Stimulated activated CD8-positive, alpha-beta memory T cell treated with anti-CD3 and anti-CD28 coated beads, Interleukin-7, amount 100 ng/mL, for 24 hours (primary cell): ENCODE measurements around the gene CDNF.
A peak's percentile ranks its signal among the peaks of the same experiment; 100 is the strongest.
"Not testable (repeated sequence)": the region's sequence is repeated elsewhere in the genome, so short reads cannot be mapped to it uniquely, and the experiment has no call there.

ENCODE experiments used
- DNase-seq: peaks from one replicate; pipeline ENCODE4 v3.0.0-alpha.2; 2020; ENCODE audit warnings: low read depth

Gene CDNF

GRCh38 chr10:14837757-14838581, at the start of gene CDNF, which contains the start of the genes HSPA14 and MSANTD7:
CDNF (minus strand) TSS chr10:14838037; CDS start chr10:14837946, 91 bp downstream.
HSPA14 (plus strand) TSS chr10:14838306; CDS start chr10:14838403, 97 bp downstream.
MSANTD7 (plus strand) TSS chr10:14838306; CDS start chr10:14842285, 3,979 bp downstream.
- peak; percentile 98 for DNase-seq

GRCh38 chr10:14884082-14884481, 46.2 kb upstream of the CDNF start:
- DNase-seq: no peak

- no peak for DNase-seq
These were observed 42.4 kb upstream of the CDNF start for GRCh38 chr10:14880229-14880628.

- no peak for DNase-seq
These were observed 42.0 kb upstream of the CDNF start for GRCh38 chr10:14879928-14880193.

- peak; percentile 3 for DNase-seq
These were observed 41.5 kb upstream of the CDNF start for GRCh38 chr10:14879124-14879927.

- DNase-seq: peak; percentile 85
These were observed 40.7 kb upstream of the CDNF start, which contains the start of gene SUV39H2 for GRCh38 chr10:14878266-14879123. SUV39H2 (plus strand) TSS chr10:14878866; CDS start chr10:14878889, 23 bp downstream.

- DNase-seq: no peak
These were observed 38.9 kb upstream of the CDNF start for GRCh38 chr10:14876764-14877163.

- no peak for DNase-seq
These were observed 38.1 kb upstream of the CDNF start for GRCh38 chr10:14875941-14876340.

- DNase-seq: no peak
These were observed 35.4 kb upstream of the CDNF start for GRCh38 chr10:14873090-14873760.

- DNase-seq: not testable (repeated sequence)
These were observed 27.0 kb upstream of the CDNF start for GRCh38 chr10:14864871-14865270.

GRCh38 chr10:14864466-14864865, 26.6 kb upstream of the CDNF start:
- not testable (repeated sequence) for DNase-seq

- no peak for DNase-seq
These were observed 23.0 kb upstream of the CDNF start for GRCh38 chr10:14860791-14861190.

GRCh38 chr10:14859775-14860174, 21.9 kb upstream of the CDNF start:
- DNase-seq: no peak

- DNase-seq: no peak
These were observed 21.2 kb upstream of the CDNF start for GRCh38 chr10:14859043-14859442.

GRCh38 chr10:14858338-14858960, 20.6 kb upstream of the CDNF start:
- no peak for DNase-seq

GRCh38 chr10:14855453-14855852, 17.6 kb upstream of the CDNF start:
- DNase-seq: no peak

GRCh38 chr10:14852236-14852635, 14.4 kb upstream of the CDNF start:
- DNase-seq: no peak

GRCh38 chr10:14844948-14845347, 7.1 kb upstream of the CDNF start:
- no peak for DNase-seq

GRCh38 chr10:14843327-14843988, 5.6 kb upstream of the CDNF start:
- DNase-seq: no peak

GRCh38 chr10:14840178-14840577, 2.3 kb upstream of the CDNF start:
- no peak for DNase-seq

GRCh38 chr10:14839305-14839695, 1.5 kb upstream of the CDNF start:
- no peak for DNase-seq
